ENCODE measurements around the gene UBE2D2. TPM values are rescaled to one million over a fixed set of nuclear protein-coding genes. Genes with fewer than 3 reads are reported as not detected.
A peak's percentile ranks its signal among the peaks of the same experiment; 100 is the strongest.

UBE2D2 gene
- total and polyA plus RNA-seq, 2 experiments from 2014 or later: 120 to 172 TPM

DNA sequence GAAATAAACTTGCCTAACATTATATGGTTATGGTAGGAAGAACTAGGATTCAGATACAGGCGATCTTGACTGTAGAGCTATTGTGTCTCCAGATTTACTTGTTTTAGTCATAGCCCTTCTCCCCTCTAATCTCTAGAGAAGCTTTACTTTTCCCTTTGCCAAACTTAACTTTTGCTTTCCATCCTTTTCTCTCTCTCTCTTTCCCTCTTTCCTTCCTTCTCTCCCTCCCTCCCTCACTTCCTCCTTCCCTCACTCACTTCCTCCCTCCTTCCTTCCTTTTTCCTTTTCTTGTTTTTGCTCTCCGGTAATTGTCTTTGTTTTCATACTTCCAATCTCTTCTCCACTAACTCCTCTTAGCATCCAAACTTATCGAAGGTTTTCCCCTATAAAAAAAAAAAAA lies 10.4 kb downstream of the UBE2D2 start:
- no peaks in the 10 kb centered on the region for H3K9me3 Mint-ChIP-seq
- TF ChIP-seq CREB1 (CRISPR knock-in tag; IDR thresholded peaks at IDR 0.05; ENCODE audit: low read depth) (no peak), JUNB (IDR thresholded peaks at IDR 0.05; ENCODE audit: unreplicated experiment) (no peak)
- H3K4me3 Mint-ChIP-seq: no peak overlapping the region
- peaks cover 14% of the 10 kb centered on the region; the same call in 1 of the 2 replicates for H3F3A ChIP-seq (replicated peaks; ENCODE audit: low read depth)
- no peak overlapping the region for H3K27ac Mint-ChIP-seq
- H3K9me2 ChIP-seq (ENCODE audit: insufficient read depth): no peaks in the 10 kb centered on the region
- H3K27me3 ChIP-seq (ENCODE audit: insufficient read depth): no peaks in the 10 kb centered on the region
- H3K4me2 ChIP-seq: no peak overlapping the region
- no peak overlapping the region for H2AFZ ChIP-seq
- H3K4me1 Mint-ChIP-seq: peaks cover 11% of the 10 kb centered on the region; the same call in 2 of the 3 replicates
- peak overlapping the region; percentile 60; the same call in 1 of the 2 replicates for H3K27ac ChIP-seq (ENCODE audit: low read depth)
- peaks cover 4% of the 10 kb centered on the region for H3K4me1 ChIP-seq (ENCODE audit: insufficient read depth)
- peaks cover 3% of the 10 kb centered on the region for H3K27me3 Mint-ChIP-seq (ENCODE audit: insufficient read depth, low read depth, poor library complexity)
- no peak for ATAC-seq
- DNase-seq (ENCODE audit: low spot score): no peak
- H3K36me3 Mint-ChIP-seq (ENCODE audit: low read depth): peaks cover 29% of the 10 kb centered on the region
- no peak overlapping the region for H3K4me3 ChIP-seq
- no peaks in the 10 kb centered on the region; the same call in 1 of the 2 replicates for H3K36me3 ChIP-seq (ENCODE audit: insufficient read depth)
- H3K79me2 ChIP-seq (replicated peaks; ENCODE audit: insufficient read depth): peaks cover 100% of the 10 kb centered on the region
- H4K20me1 ChIP-seq (replicated peaks; ENCODE audit: insufficient read depth): peaks cover 91% of the 10 kb centered on the region

DNA sequence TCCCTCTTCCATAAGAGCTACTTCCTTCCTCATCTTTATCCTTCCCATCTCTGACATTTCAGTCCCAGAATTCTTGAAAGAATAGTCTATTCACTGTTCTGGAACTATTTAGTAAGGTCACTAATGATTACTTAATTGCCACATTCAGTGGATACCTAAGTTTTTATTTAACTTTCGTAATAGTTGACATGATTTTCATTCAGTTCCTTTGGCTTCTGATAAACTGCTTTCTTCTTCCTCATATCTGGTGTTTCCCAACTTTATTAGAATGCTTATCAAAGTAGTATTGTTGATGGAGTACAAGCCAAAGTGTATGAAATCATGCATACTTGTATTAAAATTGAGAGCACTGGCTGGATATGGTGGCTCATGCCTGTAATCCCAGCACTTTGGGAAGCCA lies 10.8 kb downstream of the UBE2D2 start:
- H4K20me1 ChIP-seq (replicated peaks; ENCODE audit: insufficient read depth): peaks cover 91% of the 10 kb centered on the region
- Mint-ChIP-seq H3K27ac (no peak overlapping the region), H3K9me3 (no peaks in the 10 kb centered on the region), H3K4me3 (no peak overlapping the region), H3K4me1 (peaks cover 13% of the 10 kb centered on the region; the same call in 2 of the 3 replicates), H3K27me3 (ENCODE audit: insufficient read depth, low read depth, poor library complexity) (peaks cover 3% of the 10 kb centered on the region), H3K36me3 (ENCODE audit: low read depth) (peaks cover 25% of the 10 kb centered on the region)
- no peak for ATAC-seq
- peaks cover 14% of the 10 kb centered on the region; the same call in 1 of the 2 replicates for H3F3A ChIP-seq (replicated peaks; ENCODE audit: low read depth)
- no peak overlapping the region for H2AFZ ChIP-seq
- H3K27ac ChIP-seq (ENCODE audit: low read depth): 0 out of 2 replicates have a peak overlapping the region, but pooled peaks have one; percentile 24
- TF ChIP-seq JUNB (IDR thresholded peaks at IDR 0.05; ENCODE audit: unreplicated experiment): no peak
- TF ChIP-seq, protein P1, sequence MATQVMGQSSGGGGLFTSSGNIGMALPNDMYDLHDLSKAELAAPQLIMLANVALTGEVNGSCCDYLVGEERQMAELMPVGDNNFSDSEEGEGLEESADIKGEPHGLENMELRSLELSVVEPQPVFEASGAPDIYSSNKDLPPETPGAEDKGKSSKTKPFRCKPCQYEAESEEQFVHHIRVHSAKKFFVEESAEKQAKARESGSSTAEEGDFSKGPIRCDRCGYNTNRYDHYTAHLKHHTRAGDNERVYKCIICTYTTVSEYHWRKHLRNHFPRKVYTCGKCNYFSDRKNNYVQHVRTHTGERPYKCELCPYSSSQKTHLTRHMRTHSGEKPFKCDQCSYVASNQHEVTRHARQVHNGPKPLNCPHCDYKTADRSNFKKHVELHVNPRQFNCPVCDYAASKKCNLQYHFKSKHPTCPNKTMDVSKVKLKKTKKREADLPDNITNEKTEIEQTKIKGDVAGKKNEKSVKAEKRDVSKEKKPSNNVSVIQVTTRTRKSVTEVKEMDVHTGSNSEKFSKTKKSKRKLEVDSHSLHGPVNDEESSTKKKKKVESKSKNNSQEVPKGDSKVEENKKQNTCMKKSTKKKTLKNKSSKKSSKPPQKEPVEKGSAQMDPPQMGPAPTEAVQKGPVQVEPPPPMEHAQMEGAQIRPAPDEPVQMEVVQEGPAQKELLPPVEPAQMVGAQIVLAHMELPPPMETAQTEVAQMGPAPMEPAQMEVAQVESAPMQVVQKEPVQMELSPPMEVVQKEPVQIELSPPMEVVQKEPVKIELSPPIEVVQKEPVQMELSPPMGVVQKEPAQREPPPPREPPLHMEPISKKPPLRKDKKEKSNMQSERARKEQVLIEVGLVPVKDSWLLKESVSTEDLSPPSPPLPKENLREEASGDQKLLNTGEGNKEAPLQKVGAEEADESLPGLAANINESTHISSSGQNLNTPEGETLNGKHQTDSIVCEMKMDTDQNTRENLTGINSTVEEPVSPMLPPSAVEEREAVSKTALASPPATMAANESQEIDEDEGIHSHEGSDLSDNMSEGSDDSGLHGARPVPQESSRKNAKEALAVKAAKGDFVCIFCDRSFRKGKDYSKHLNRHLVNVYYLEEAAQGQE (IDR thresholded peaks at IDR 0.05; ENCODE audit: unreplicated experiment): no peak
- no peak overlapping the region for H3K4me2 ChIP-seq
- H3K9me2 ChIP-seq (ENCODE audit: insufficient read depth): no peaks in the 10 kb centered on the region
- H3K4me1 ChIP-seq (ENCODE audit: insufficient read depth): peaks cover 4% of the 10 kb centered on the region
- no peaks in the 10 kb centered on the region for H3K27me3 ChIP-seq (ENCODE audit: insufficient read depth)
- H3K79me2 ChIP-seq (replicated peaks; ENCODE audit: insufficient read depth): peaks cover 100% of the 10 kb centered on the region
- no peak overlapping the region for H3K4me3 ChIP-seq
- H3K36me3 ChIP-seq (ENCODE audit: insufficient read depth): no peaks in the 10 kb centered on the region; the same call in 1 of the 2 replicates
- no peak for DNase-seq (ENCODE audit: low spot score)

DNA sequence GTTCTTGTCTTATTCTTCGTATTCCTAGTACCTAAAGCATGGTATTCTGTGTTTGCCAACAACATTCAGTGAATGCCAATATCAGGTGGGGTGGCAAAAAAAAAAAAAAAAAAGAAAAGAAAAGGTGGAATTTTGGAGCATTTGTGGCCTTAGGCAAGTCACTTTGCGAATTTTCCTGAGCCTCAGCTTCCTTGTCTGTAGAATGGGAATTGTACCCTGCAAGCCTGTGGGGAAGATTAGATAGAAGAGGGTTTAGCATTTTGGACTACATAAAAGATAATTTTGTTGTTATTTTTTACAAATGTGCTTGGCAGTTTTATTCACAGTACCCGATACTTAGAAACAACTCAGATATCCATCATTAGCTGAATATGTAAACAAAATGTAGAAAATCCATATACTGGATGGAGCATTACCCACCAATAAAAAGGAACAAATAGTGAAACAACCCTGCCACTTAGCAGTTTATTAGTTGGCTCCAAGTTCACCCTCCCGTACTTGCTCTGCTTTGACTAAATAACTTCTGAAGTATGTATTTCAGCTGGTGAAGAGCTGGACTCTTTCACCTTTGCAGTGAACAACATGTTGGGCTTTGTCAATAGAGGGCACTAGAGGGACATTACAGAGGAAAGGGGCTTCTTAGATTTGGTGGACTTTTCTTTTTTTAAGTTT lies 13.6 kb downstream of the UBE2D2 start:
- no peaks in the 10 kb centered on the region for H3K9me3 Mint-ChIP-seq
- no peak overlapping the region for H3K27ac Mint-ChIP-seq
- H3K4me3 ChIP-seq: no peak overlapping the region
- TF ChIP-seq STAT1 (IDR thresholded peaks at IDR 0.05; ENCODE audit: unreplicated experiment) (no peak), NANOG (IDR thresholded peaks at IDR 0.05; ENCODE audit: borderline replicate concordance) (no peak), ZNF331 (CRISPR knock-in tag; IDR thresholded peaks at IDR 0.05; ENCODE audit: low read depth) (no peak)
- TF ChIP-seq, protein P2, sequence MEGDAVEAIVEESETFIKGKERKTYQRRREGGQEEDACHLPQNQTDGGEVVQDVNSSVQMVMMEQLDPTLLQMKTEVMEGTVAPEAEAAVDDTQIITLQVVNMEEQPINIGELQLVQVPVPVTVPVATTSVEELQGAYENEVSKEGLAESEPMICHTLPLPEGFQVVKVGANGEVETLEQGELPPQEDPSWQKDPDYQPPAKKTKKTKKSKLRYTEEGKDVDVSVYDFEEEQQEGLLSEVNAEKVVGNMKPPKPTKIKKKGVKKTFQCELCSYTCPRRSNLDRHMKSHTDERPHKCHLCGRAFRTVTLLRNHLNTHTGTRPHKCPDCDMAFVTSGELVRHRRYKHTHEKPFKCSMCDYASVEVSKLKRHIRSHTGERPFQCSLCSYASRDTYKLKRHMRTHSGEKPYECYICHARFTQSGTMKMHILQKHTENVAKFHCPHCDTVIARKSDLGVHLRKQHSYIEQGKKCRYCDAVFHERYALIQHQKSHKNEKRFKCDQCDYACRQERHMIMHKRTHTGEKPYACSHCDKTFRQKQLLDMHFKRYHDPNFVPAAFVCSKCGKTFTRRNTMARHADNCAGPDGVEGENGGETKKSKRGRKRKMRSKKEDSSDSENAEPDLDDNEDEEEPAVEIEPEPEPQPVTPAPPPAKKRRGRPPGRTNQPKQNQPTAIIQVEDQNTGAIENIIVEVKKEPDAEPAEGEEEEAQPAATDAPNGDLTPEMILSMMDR (conservative IDR thresholded peaks at IDR 0.05; ENCODE audit: low read depth in 2 of 2): peak; percentile 76 to 78
- H3K36me3 ChIP-seq (ENCODE audit: insufficient read depth): no peaks in the 10 kb centered on the region
- H2AFZ ChIP-seq: no peak overlapping the region
- peaks cover 22% of the 10 kb centered on the region for H3F3A ChIP-seq (replicated peaks; ENCODE audit: low read depth)
- H3K4me2 ChIP-seq: no peak overlapping the region
- peaks cover 91% of the 10 kb centered on the region for H4K20me1 ChIP-seq (replicated peaks; ENCODE audit: insufficient read depth)
- H3K79me2 ChIP-seq (replicated peaks; ENCODE audit: insufficient read depth): peaks cover 100% of the 10 kb centered on the region
- H3K36me3 Mint-ChIP-seq (ENCODE audit: low read depth): peaks cover 19% of the 10 kb centered on the region
- peak; percentile 71 for DNase-seq (ENCODE audit: low spot score)
- no peaks in the 10 kb centered on the region for H3K27me3 Mint-ChIP-seq (ENCODE audit: insufficient read depth, low read depth, poor library complexity)
- peaks cover 21% of the 10 kb centered on the region; the same call in 2 of the 3 replicates for H3K4me1 Mint-ChIP-seq
- H3K4me1 ChIP-seq (ENCODE audit: insufficient read depth): peaks cover 10% of the 10 kb centered on the region
- no peak overlapping the region for H3K4me3 Mint-ChIP-seq
- ATAC-seq: peak; percentile 76
- H3K9me2 ChIP-seq (ENCODE audit: insufficient read depth): no peaks in the 10 kb centered on the region
- H3K27ac ChIP-seq (ENCODE audit: low read depth): peak overlapping the region; percentile 1; the same call in 1 of the 2 replicates
- H3K27me3 ChIP-seq (ENCODE audit: insufficient read depth): no peaks in the 10 kb centered on the region
